Neural cell (in vitro differentiated cells): ENCODE results near the gene AEBP1. TPM values are rescaled to one million over a fixed set of nuclear protein-coding genes. Genes with fewer than 3 reads are reported as not detected.

Experiments used
- H2AFZ ChIP-seq: fragments of 200-600, 300-800 bp; sonication (generic), shearing (Covaris generic); 2 replicates; pipeline ENCODE4 v1.6.0; 2014; ENCODE audit warnings: low read depth, mild to moderate bottlenecking, antibody characterized with exemption, low read length, moderate library complexity
- H3F3A ChIP-seq: fragments of 200-600 bp; shearing (Covaris generic); 2 replicates; pipeline ENCODE4 v1.6.1; 2016; ENCODE audit warnings: mild to moderate bottlenecking, moderate library complexity, mixed read lengths, antibody characterized with exemption, low read length; ENCODE audit not compliant: insufficient read depth, poor library complexity, severe bottlenecking
- H3K27ac ChIP-seq: fragments of 200-600, 300-800 bp; sonication (generic), shearing (Covaris generic); 2 replicates; pipeline ENCODE4 v1.5.1; 2014; ENCODE audit warnings: mild to moderate bottlenecking, low read length, moderate library complexity
- H3K27me3 ChIP-seq: fragments of 300-800, 200-600 bp; sonication (generic), shearing (Covaris generic); 2 replicates; pipeline ENCODE4 v1.6.0; 2014; ENCODE audit warnings: mild to moderate bottlenecking, low read depth, low read length, moderate library complexity; ENCODE audit not compliant: insufficient read depth
- H3K36me3 ChIP-seq: fragments of 300-800, 200-600 bp; sonication (generic), shearing (Covaris generic); 2 replicates; pipeline ENCODE4 v1.5.1; 2014; ENCODE audit warnings: mild to moderate bottlenecking, antibody characterized with exemption, low read length, moderate library complexity; ENCODE audit not compliant: insufficient read depth
- H3K4me2 ChIP-seq: fragments of 300-800, 200-600 bp; sonication (generic), shearing (Covaris generic); 2 replicates; pipeline ENCODE4 v1.6.0; 2014; ENCODE audit warnings: mild to moderate bottlenecking, low read length
- H3K4me3 ChIP-seq: fragments of 300-800, 200-600 bp; sonication (generic), shearing (Covaris generic); 2 replicates; pipeline ENCODE4 v1.5.1; 2014; ENCODE audit warnings: mild to moderate bottlenecking, low read length, moderate library complexity
- H3K79me2 ChIP-seq: fragments of 200-600 bp; shearing (Covaris generic); replicated peaks from 2 replicates; pipeline ENCODE4 v1.6.0; 2014; ENCODE audit warnings: mild to moderate bottlenecking, low read length, moderate library complexity; ENCODE audit not compliant: insufficient read depth
- H3K9ac ChIP-seq: fragments of 300-800, 200-600 bp; sonication (generic), shearing (Covaris generic); 2 replicates; pipeline ENCODE4 v1.6.1; 2016; ENCODE audit warnings: mild to moderate bottlenecking, low read length, mixed read lengths
- H3K9me2 ChIP-seq: fragments of 200-600 bp; shearing (Covaris generic); 2 replicates; pipeline ENCODE4 v1.6.1; 2016; ENCODE audit warnings: mild to moderate bottlenecking, low read length, mixed read lengths; ENCODE audit not compliant: insufficient read depth
- H3K9me3 ChIP-seq: fragments of 200-600, 300-800 bp; sonication (generic), shearing (Covaris generic); 2 replicates; pipeline ENCODE4 v1.6.1; 2016; ENCODE audit warnings: mild to moderate bottlenecking, mixed run types, low read length, moderate library complexity, mixed read lengths
- H4K20me1 ChIP-seq: fragments of 200-600 bp; shearing (Covaris generic); 2 replicates; pipeline ENCODE4 v1.6.1; 2016; ENCODE audit warnings: mild to moderate bottlenecking, mixed run types; ENCODE audit not compliant: insufficient read depth
- EP300 ChIP-seq: fragments of 450-650 bp; conservative IDR thresholded peaks from 2 replicates; pipeline ENCODE4 v1.6.1; 2014; ENCODE audit warnings: antibody characterized with exemption, mild to moderate bottlenecking, moderate library complexity; ENCODE audit not compliant: poor library complexity, severe bottlenecking
- EZH2 ChIP-seq: fragments of 200-600, 300-800 bp; shearing (Covaris generic), sonication (generic); IDR thresholded peaks from 2 replicates; pipeline ENCODE4 v1.6.1; 2014; ENCODE audit warnings: antibody characterized with exemption, low read length, borderline replicate concordance, mild to moderate bottlenecking; ENCODE audit not compliant: insufficient read depth, poor library complexity, severe bottlenecking
- MXI1 ChIP-seq: fragments of 450-650 bp; conservative IDR thresholded peaks from 2 replicates; pipeline ENCODE4 v1.6.1; 2014; ENCODE audit warnings: antibody characterized with exemption, mild to moderate bottlenecking; ENCODE audit not compliant: poor library complexity, severe bottlenecking
- POLR2AphosphoS5 ChIP-seq: IDR thresholded peaks from 2 replicates; pipeline ENCODE4 v1.6.1; 2012
- RAD21 ChIP-seq: fragments of 450-650 bp; conservative IDR thresholded peaks from 2 replicates; pipeline ENCODE4 v1.6.1; 2014; ENCODE audit warnings: antibody characterized with exemption, mild to moderate bottlenecking, moderate library complexity
- SMC3 ChIP-seq: fragments of 450-650 bp; conservative IDR thresholded peaks from 2 replicates; pipeline ENCODE4 v1.6.1; 2014; ENCODE audit warnings: antibody characterized with exemption, mild to moderate bottlenecking, moderate library complexity; ENCODE audit not compliant: poor library complexity
- TAF1 ChIP-seq: IDR thresholded peaks from 2 replicates; pipeline ENCODE4 v1.6.1; 2012; ENCODE audit warnings: low read depth
- polyA plus RNA-seq: library from polyadenylated mRNA; depleted of rRNA; stranded (reverse); fragments of >200 nt; gene quantifications from 2 replicates; pipeline ENCODE4 v1.2.3, GENCODE V29; 2014
- TF ChIP-seq, protein P1 (sequence below): IDR thresholded peaks from 2 replicates; pipeline ENCODE4 v1.6.1; 2012; ENCODE audit warnings: borderline replicate concordance
- TF ChIP-seq, protein P2 (sequence below): fragments of 450-650 bp; IDR thresholded peaks from 2 replicates; pipeline ENCODE4 v1.5.1; 2014; ENCODE audit warnings: antibody characterized with exemption, mild to moderate bottlenecking, moderate library complexity; ENCODE audit not compliant: poor library complexity, severe bottlenecking

The AEBP1 gene
- polyA plus RNA-seq, 1 donor from 2014 or later, result 0.30 TPM

DNA sequence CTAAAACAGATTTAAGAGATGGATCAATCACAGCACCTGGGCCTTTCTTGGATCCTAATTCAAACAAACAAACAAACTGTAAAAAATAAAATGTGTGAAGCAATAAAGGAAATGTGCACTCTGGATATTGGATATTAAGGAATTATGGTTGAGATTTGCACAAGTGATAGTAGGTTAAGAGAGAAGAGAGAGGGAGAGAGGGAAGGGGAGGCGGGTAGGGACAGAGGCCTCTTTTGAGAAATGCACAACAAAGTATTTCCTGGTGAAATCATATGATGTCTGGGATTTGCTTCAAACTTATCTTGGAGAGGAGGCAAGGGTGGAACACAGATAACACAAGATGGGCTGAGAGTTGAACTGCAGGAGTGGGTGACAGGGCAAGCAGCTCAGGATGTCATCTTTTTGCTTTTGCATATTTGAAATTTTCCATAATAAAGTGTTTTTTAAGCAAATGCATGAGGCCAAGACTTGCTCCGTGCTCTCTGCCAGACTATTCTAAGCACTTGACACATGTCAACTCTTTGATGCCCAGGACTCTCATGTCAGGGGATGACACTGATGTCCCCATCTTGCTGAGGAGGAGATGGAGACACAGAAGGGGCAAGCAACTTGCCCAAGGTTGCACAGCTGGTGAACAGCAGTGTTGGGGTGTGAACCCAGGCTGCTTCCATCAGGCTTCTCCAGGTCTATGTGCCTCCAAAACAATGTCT lies 9.1 kb upstream of the AEBP1 start:
- no peak overlapping the region for H3K4me2 ChIP-seq
- no peak for TF ChIP-seq SMC3
- TF ChIP-seq, protein P1, sequence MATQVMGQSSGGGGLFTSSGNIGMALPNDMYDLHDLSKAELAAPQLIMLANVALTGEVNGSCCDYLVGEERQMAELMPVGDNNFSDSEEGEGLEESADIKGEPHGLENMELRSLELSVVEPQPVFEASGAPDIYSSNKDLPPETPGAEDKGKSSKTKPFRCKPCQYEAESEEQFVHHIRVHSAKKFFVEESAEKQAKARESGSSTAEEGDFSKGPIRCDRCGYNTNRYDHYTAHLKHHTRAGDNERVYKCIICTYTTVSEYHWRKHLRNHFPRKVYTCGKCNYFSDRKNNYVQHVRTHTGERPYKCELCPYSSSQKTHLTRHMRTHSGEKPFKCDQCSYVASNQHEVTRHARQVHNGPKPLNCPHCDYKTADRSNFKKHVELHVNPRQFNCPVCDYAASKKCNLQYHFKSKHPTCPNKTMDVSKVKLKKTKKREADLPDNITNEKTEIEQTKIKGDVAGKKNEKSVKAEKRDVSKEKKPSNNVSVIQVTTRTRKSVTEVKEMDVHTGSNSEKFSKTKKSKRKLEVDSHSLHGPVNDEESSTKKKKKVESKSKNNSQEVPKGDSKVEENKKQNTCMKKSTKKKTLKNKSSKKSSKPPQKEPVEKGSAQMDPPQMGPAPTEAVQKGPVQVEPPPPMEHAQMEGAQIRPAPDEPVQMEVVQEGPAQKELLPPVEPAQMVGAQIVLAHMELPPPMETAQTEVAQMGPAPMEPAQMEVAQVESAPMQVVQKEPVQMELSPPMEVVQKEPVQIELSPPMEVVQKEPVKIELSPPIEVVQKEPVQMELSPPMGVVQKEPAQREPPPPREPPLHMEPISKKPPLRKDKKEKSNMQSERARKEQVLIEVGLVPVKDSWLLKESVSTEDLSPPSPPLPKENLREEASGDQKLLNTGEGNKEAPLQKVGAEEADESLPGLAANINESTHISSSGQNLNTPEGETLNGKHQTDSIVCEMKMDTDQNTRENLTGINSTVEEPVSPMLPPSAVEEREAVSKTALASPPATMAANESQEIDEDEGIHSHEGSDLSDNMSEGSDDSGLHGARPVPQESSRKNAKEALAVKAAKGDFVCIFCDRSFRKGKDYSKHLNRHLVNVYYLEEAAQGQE, result no peak
- no peak for TF ChIP-seq POLR2AphosphoS5
- TF ChIP-seq TAF1, result no peak
- no peak for TF ChIP-seq MXI1
- TF ChIP-seq RAD21, result no peak
- no peak for TF ChIP-seq EP300
- no peak for TF ChIP-seq EZH2
- TF ChIP-seq, protein P2, sequence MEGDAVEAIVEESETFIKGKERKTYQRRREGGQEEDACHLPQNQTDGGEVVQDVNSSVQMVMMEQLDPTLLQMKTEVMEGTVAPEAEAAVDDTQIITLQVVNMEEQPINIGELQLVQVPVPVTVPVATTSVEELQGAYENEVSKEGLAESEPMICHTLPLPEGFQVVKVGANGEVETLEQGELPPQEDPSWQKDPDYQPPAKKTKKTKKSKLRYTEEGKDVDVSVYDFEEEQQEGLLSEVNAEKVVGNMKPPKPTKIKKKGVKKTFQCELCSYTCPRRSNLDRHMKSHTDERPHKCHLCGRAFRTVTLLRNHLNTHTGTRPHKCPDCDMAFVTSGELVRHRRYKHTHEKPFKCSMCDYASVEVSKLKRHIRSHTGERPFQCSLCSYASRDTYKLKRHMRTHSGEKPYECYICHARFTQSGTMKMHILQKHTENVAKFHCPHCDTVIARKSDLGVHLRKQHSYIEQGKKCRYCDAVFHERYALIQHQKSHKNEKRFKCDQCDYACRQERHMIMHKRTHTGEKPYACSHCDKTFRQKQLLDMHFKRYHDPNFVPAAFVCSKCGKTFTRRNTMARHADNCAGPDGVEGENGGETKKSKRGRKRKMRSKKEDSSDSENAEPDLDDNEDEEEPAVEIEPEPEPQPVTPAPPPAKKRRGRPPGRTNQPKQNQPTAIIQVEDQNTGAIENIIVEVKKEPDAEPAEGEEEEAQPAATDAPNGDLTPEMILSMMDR, result no peak
- H3K9ac ChIP-seq, result no peak overlapping the region

DNA sequence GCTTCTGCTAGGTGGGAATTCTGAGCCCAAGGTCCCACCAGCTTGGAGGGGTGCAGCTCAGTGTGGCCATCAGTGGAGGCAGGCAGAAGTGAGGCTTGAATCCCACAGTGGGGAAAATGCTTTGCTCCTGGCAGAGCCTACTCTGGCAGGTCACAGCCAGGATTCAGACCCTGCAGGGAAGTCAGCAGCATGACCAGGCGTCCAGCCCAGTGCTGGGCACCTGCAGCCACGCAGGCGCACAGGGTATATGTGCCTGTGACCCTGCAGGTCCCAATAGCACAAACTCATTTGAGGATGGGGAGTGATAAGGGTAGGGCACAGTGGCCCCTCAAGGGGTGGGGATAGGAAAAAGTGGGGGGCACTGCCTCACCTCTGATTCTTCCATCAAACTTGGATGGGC lies 8.4 kb upstream of the AEBP1 start:
- no peak overlapping the region for H3K4me3 ChIP-seq
- no peak overlapping the region for H3K9ac ChIP-seq
- no peak overlapping the region for H3K27ac ChIP-seq
- no peaks in the 10 kb centered on the region for H3K27me3 ChIP-seq
- H3F3A ChIP-seq, result no peaks in the 10 kb centered on the region
- no peaks in the 10 kb centered on the region for H3K9me2 ChIP-seq
- no peak overlapping the region for H2AFZ ChIP-seq
- H3K4me2 ChIP-seq, result no peak overlapping the region
- H4K20me1 ChIP-seq, result no peaks in the 10 kb centered on the region
- TF ChIP-seq RAD21 (no peak), EP300 (no peak), POLR2AphosphoS5 (no peak), MXI1 (no peak), TAF1 (no peak), EZH2 (no peak), SMC3 (no peak)
- TF ChIP-seq, protein P2, result no peak
- TF ChIP-seq, protein P1, result no peak
- no peaks in the 10 kb centered on the region for H3K9me3 ChIP-seq
- H3K36me3 ChIP-seq, result no peaks in the 10 kb centered on the region
- no peaks in the 10 kb centered on the region for H3K79me2 ChIP-seq

More for the DNA sequence above, 9.1 kb upstream of the AEBP1 start:
- no peak overlapping the region for H2AFZ ChIP-seq
- H3F3A ChIP-seq, result no peaks in the 10 kb centered on the region
- H3K36me3 ChIP-seq, result no peaks in the 10 kb centered on the region
- no peaks in the 10 kb centered on the region for H4K20me1 ChIP-seq
- H3K9me3 ChIP-seq, result no peaks in the 10 kb centered on the region
- no peak overlapping the region for H3K27ac ChIP-seq
- no peak overlapping the region for H3K4me3 ChIP-seq
- H3K79me2 ChIP-seq, result no peaks in the 10 kb centered on the region
- no peaks in the 10 kb centered on the region for H3K9me2 ChIP-seq
- no peaks in the 10 kb centered on the region for H3K27me3 ChIP-seq
